ENCODE data around the gene TYROBP.

Gene TYROBP

GRCh38 chr19:35863018-35863417 lies 45.1 kb downstream of the TYROBP start:
- no peak for TF ChIP-seq ZNF274 (IDR thresholded peaks at IDR 0.05; ENCODE audit: low read depth, low read length)
- H3K4me3 ChIP-seq (ENCODE audit: low read length): no peak overlapping the region

DNA sequence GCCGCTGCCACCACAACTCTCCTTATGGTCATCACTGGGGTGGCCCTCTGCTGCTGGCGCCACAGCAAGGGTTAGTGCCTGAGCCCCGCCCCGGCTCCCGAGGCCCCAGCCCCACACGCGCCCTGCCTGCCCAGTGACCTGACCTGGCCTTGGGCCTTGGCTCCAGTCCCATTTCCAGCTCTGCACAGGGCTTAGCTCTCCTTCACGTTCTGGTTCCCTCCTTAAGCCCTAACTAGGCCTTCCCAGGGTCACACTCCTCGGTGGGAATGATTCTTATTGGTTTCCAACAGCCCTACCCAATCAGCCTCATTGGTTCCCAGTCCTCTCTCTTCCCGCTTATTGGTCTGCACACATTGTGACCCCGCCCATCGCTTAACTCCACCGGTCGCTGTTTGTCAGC lies 45.6 kb downstream of the TYROBP start:
- TF ChIP-seq ZNF274 (IDR thresholded peaks at IDR 0.05; ENCODE audit: low read depth, low read length): no peak
- H3K4me3 ChIP-seq (ENCODE audit: low read length): no peak overlapping the region

- no peak for TF ChIP-seq ZNF274 (IDR thresholded peaks at IDR 0.05; ENCODE audit: low read depth, low read length)
- H3K4me3 ChIP-seq (ENCODE audit: low read length): no peak overlapping the region
These were observed 46.4 kb downstream of the TYROBP start for GRCh38 chr19:35861640-35862160.

DNA sequence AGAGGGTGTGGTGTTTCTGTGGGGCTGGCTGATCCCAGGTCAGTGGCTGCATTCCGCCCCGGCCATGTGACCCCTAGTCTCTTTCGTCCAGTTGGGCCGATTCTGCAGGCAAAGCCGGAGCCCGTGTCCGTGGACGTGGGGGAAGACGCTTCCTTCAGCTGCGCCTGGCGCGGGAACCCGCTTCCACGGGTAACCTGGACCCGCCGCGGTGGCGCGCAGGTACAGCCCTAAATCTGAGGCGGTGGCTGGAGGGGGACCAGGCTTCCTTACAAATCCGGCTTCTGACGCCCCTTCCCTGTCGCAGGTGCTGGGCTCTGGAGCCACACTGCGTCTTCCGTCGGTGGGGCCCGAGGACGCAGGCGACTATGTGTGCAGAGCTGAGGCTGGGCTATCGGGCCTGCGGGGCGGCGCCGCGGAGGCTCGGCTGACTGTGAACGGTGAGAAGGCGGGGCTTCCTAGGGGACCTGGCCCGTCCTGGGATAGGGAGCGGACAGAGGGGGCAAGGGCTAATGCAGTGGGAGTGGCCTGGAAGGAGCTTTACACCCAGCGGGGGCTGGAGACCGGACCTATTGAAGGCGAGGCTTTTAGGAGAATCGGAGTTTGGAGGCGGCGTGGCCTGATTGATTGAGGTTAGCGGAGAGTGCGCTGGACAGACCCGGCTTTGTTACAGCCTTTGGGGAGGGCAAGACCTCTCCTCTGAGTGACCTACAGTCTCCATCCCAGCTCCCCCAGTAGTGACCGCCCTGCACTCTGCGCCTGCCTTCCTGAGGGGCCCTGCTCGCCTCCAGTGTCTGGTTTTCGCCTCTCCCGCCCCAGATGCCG lies 47.1 kb downstream of the TYROBP start:
- no peak for TF ChIP-seq ZNF274 (IDR thresholded peaks at IDR 0.05; ENCODE audit: low read depth, low read length)
- no peak overlapping the region for H3K4me3 ChIP-seq (ENCODE audit: low read length)

DNA sequence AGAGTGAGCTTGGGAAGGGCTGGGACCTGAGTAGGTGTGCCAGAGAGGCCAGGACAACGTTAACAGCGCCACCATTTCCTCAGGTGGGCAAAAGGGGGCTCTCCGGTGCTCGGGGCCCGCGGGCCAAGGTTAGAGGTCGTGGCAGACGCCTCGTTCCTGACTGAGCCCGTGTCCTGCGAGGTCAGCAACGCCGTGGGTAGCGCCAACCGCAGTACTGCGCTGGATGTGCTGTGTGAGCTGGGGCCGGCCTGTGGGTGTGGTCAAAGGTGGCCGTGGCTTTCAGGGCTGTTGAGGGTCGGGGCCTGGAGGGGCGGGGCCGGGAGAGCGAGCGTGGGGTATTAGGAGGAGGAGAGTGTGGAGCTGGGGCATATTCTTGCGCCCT lies 47.7 kb downstream of the TYROBP start:
- no peak overlapping the region for H3K4me3 ChIP-seq (ENCODE audit: low read length)
- no peak for TF ChIP-seq ZNF274 (IDR thresholded peaks at IDR 0.05; ENCODE audit: low read depth, low read length)

- H3K4me3 ChIP-seq (ENCODE audit: low read length): no peak overlapping the region
- no peak for TF ChIP-seq ZNF274 (IDR thresholded peaks at IDR 0.05; ENCODE audit: low read depth, low read length)
These were observed 48.7 kb downstream of the TYROBP start for GRCh38 chr19:35859414-35859813.

GRCh38 chr19:35858311-35858710 lies 49.8 kb downstream of the TYROBP start:
- no peak for TF ChIP-seq ZNF274 (IDR thresholded peaks at IDR 0.05; ENCODE audit: low read depth, low read length)
- H3K4me3 ChIP-seq (ENCODE audit: low read length): no peak overlapping the region

- H3K4me3 ChIP-seq (ENCODE audit: low read length): no peak within 1 kb of the TSS; the same call in 1 of the 2 replicates
- TF ChIP-seq ZNF274 (IDR thresholded peaks at IDR 0.05; ENCODE audit: low read depth, low read length): no peak
These were observed 51.4 kb downstream of the TYROBP start, which contains the start of gene KIRREL2 for GRCh38 chr19:35856546-35857149. Gene KIRREL2 (plus strand): TSS chr19:35856911. CDS start chr19:35857120, 209 bp downstream.

All from GM08714 (cell line).